Measurements from ENCODE around the gene MX2.
"Not testable (repeated sequence)": the region's sequence is repeated elsewhere in the genome, so short reads cannot be mapped to it uniquely, and the experiment has no call there.

Gene MX2

GRCh38 chr21:41418393-41418792, 56.6 kb downstream of the MX2 start:
- no peak for DNase-seq (ENCODE audit: low read depth)

GRCh38 chr21:41418956-41419680, 57.3 kb downstream of the MX2 start:
- no peak for DNase-seq (ENCODE audit: low read depth)

- peak; percentile 27 for DNase-seq (ENCODE audit: low read depth)
Measured at GRCh38 chr21:41419921-41420862, 58.4 kb downstream of the MX2 start.

- DNase-seq (ENCODE audit: low read depth) = not testable (repeated sequence)
Measured at GRCh38 chr21:41420998-41421397, 59.2 kb downstream of the MX2 start.

- DNase-seq (ENCODE audit: low read depth) = no peak
Measured at GRCh38 chr21:41422546-41423304, 60.9 kb downstream of the MX2 start.

- DNase-seq (ENCODE audit: low read depth) = not testable (repeated sequence)
Measured at GRCh38 chr21:41423305-41423636, 61.4 kb downstream of the MX2 start.

GRCh38 chr21:41425588-41425953, 63.7 kb downstream of the MX2 start:
- DNase-seq (ENCODE audit: low read depth) = no peak

- peak; percentile 78 for DNase-seq (ENCODE audit: low read depth)
Measured at GRCh38 chr21:41425954-41426675, 64.3 kb downstream of the MX2 start, which contains the start of gene MX1. Gene MX1, plus strand, starts transcription at chr21:41426239. Its CDS starts 5,832 bp downstream, at chr21:41432071.

GRCh38 chr21:41426676-41427404, 65.0 kb downstream of the MX2 start:
- no peak for DNase-seq (ENCODE audit: low read depth)

GRCh38 chr21:41427556-41427955, 65.7 kb downstream of the MX2 start:
- DNase-seq (ENCODE audit: low read depth) = no peak

- DNase-seq (ENCODE audit: low read depth) = no peak
Measured at GRCh38 chr21:41428311-41428710, 66.5 kb downstream of the MX2 start.

GRCh38 chr21:41428847-41429246, 67.0 kb downstream of the MX2 start:
- no peak for DNase-seq (ENCODE audit: low read depth)

GRCh38 chr21:41429305-41429704, 67.5 kb downstream of the MX2 start:
- DNase-seq (ENCODE audit: low read depth) = no peak

GRCh38 chr21:41429925-41430491, 68.2 kb downstream of the MX2 start:
- DNase-seq (ENCODE audit: low read depth) = no peak

GRCh38 chr21:41431788-41432548, 70.1 kb downstream of the MX2 start:
- DNase-seq (ENCODE audit: low read depth) = no peak

- no peak for DNase-seq (ENCODE audit: low read depth)
Measured at GRCh38 chr21:41432562-41433460, 71.0 kb downstream of the MX2 start.

- no peak for DNase-seq (ENCODE audit: low read depth)
Measured at GRCh38 chr21:41433566-41433965, 71.7 kb downstream of the MX2 start.

GRCh38 chr21:41435706-41436105, 73.9 kb downstream of the MX2 start:
- no peak for DNase-seq (ENCODE audit: low read depth)

- no peak for DNase-seq (ENCODE audit: low read depth)
Measured at GRCh38 chr21:41437729-41438128, 75.9 kb downstream of the MX2 start.
